ENCODE measurements around the gene SLC27A4. TPM values are rescaled to one million over a fixed set of nuclear protein-coding genes. Genes with fewer than 3 reads are reported as not detected.
A peak's percentile ranks its signal among the peaks of the same experiment; 100 is the strongest.

Gene SLC27A4
- total and polyA plus RNA-seq, 7 donors, result 10.4 to 61.5 (median 24.7) TPM

- Histone ChIP-seq H3K9me3 (no peaks in the 10 kb centered on the region), H3K36me3 (ENCODE audit: insufficient read depth in 1 of 2, low read depth in 1 of 2) (peaks cover 3 to 24% of the 10 kb centered on the region in 2 donors), H3K27me3 (ENCODE audit: insufficient read depth in 3 of 3, low read length in 2 of 3) (no peaks in the 10 kb centered on the region), H3K4me3 (no peak overlapping the region), H3K27ac (no peak overlapping the region), H3K4me1 (no peaks in the 10 kb centered on the region)
- no peak for ATAC-seq
- 67 to 73% (median 68%) methylated on average over 5 of the region's 5 CpGs for WGBS, 3 donors
- intact Hi-C loops (cut with DNase I), result loop anchor here in 1 of 2 donors (10.0 kb wide), 1 partner anchor 60 kb away; no protein-coding TSS in a partner anchor
- TF ChIP-seq, protein P1, sequence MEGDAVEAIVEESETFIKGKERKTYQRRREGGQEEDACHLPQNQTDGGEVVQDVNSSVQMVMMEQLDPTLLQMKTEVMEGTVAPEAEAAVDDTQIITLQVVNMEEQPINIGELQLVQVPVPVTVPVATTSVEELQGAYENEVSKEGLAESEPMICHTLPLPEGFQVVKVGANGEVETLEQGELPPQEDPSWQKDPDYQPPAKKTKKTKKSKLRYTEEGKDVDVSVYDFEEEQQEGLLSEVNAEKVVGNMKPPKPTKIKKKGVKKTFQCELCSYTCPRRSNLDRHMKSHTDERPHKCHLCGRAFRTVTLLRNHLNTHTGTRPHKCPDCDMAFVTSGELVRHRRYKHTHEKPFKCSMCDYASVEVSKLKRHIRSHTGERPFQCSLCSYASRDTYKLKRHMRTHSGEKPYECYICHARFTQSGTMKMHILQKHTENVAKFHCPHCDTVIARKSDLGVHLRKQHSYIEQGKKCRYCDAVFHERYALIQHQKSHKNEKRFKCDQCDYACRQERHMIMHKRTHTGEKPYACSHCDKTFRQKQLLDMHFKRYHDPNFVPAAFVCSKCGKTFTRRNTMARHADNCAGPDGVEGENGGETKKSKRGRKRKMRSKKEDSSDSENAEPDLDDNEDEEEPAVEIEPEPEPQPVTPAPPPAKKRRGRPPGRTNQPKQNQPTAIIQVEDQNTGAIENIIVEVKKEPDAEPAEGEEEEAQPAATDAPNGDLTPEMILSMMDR (IDR thresholded peaks at IDR 0.05), result no peak
- DNase-seq, result no peak
These were observed 35.4 kb upstream of the SLC27A4 start for GRCh38 chr9:128304971-128305288.

DNA sequence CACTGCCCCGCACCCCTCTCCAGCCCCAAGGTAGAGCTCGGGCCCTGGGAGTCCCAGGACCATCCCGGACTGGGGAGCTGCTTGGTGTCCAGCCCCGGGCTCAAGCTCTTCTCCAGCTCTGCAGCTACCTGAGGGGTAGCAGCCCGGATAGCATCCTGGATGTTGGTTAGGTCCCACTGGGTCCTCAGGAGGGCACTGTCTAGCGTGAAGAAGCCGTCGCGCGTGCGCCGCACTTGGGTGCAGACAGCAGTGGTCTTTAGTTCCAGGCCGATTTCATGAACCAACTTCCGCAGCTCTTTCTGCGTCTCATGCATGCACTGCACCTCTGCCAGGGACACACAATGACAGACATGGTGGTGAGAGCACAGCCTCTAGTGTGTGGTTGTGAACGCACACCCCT lies 30.8 kb upstream of the SLC27A4 start:
- intact Hi-C loops (cut with DNase I), result loop anchor here in 1 of 2 donors (10.0 kb wide), 1 partner anchor 65 kb away; no protein-coding TSS in a partner anchor
- Histone ChIP-seq H3K4me1 (no peaks in the 10 kb centered on the region), H3K27ac (no peak overlapping the region), H3K4me3 (no peak overlapping the region), H3K36me3 (ENCODE audit: insufficient read depth in 1 of 2, low read depth in 1 of 2) (peaks cover 3 to 66% of the 10 kb centered on the region in 2 donors), H3K27me3 (ENCODE audit: insufficient read depth in 3 of 3, low read length in 2 of 3) (no peaks in the 10 kb centered on the region), H3K9me3 (no peaks in the 10 kb centered on the region)
- ATAC-seq (no peak), DNase-seq (no peak)
- TF ChIP-seq, protein P1 (IDR thresholded peaks at IDR 0.05), result no peak
- WGBS, 3 donors, result 92 to 96% (median 93%) methylated on average over 16 of the region's 16 CpGs

DNA sequence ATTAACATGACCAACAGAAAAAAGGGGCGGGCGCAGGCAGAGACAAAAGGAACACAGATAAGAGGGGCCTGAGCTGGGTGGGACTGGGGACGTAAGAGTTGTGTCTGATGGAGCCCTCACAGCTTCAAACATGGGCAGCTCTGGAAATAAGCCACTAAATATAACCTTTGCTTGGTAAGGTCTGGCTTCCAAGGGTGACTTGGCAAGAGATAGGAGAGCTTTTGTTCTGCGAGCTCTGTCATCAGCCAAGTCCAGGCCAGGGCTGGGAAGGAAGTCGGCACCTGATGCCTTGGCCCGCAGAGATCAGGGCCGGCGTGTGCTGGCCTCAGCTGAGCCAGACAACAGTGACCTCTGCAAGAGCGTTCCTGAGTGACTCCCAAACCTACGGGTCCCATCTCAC lies 29.9 kb upstream of the SLC27A4 start:
- TF ChIP-seq, protein P1 (IDR thresholded peaks at IDR 0.05), result no peak
- no peaks in the 10 kb centered on the region for H3K4me1 ChIP-seq
- peak; percentile 30 to 77 for DNase-seq
- H3K4me3 ChIP-seq, result no peak overlapping the region
- intact Hi-C loops (cut with DNase I), result no loop called here
- peak; percentile 91 to 94 (median 94) for ATAC-seq
- peak overlapping the region; percentile 67 for H3K27ac ChIP-seq
- H3K36me3 ChIP-seq (ENCODE audit: insufficient read depth in 1 of 2, low read depth in 1 of 2), result peaks cover 3 to 75% of the 10 kb centered on the region in 2 donors
- no peaks in the 10 kb centered on the region for H3K27me3 ChIP-seq (ENCODE audit: insufficient read depth in 3 of 3, low read length in 2 of 3)
- H3K9me3 ChIP-seq, result no peaks in the 10 kb centered on the region
- 38 to 48% (median 40%) methylated on average over 10 of the region's 10 CpGs for WGBS, 3 donors

DNA sequence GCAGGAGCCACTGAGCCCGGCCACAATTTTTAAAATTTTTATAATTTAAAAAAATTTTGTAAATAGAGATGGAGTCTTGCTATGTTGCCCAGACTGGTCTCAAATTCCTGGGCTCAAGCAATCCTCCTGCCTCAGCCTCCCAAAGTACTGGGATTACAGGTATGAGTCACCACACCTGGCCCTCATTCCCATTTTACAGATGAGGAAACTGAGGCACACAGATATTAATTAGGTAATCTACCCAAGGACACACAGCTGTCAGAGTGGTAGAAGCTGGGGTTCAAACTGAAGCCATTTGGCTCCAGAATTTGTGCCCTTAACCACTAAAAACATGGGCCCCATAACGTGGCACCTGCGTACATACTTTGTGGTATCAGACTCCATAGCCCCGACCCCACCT lies 25.6 kb upstream of the SLC27A4 start:
- intact Hi-C loops (cut with DNase I), result no loop called here
- Histone ChIP-seq H3K9me3 (no peaks in the 10 kb centered on the region), H3K4me1 (no peaks in the 10 kb centered on the region), H3K4me3 (no peak overlapping the region), H3K27ac (no peak overlapping the region), H3K36me3 (ENCODE audit: insufficient read depth in 1 of 2, low read depth in 1 of 2) (peaks cover 1 to 92% of the 10 kb centered on the region in 2 donors), H3K27me3 (ENCODE audit: insufficient read depth in 3 of 3, low read length in 2 of 3) (no peaks in the 10 kb centered on the region)
- TF ChIP-seq, protein P1 (IDR thresholded peaks at IDR 0.05), result no peak
- DNase-seq (no peak), ATAC-seq (no peak)
- 89 to 96% (median 93%) methylated on average over 4 of the region's 4 CpGs for WGBS, 3 donors

DNA sequence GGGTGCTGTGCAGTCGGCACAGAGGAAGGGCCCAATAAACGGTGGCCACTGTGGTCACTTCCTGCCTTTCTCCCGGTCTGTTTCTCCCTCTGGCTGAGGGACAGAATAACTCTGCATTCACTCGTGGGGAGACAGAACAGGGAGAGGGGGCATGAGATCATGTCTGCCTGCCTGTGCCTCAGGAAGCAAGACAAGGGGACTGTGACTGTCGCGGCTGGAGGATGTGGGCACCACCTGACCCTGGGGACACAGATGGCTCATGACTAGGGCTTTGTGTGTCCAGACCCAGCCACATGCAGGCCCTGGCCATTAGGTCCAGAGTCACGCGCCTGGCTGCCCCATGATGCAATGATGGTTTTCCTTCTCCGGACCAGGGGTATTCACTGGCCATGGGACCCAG lies 23.9 kb upstream of the SLC27A4 start:
- Histone ChIP-seq H3K4me3 (no peak overlapping the region), H3K27me3 (ENCODE audit: insufficient read depth in 3 of 3, low read length in 2 of 3) (no peaks in the 10 kb centered on the region), H3K9me3 (no peaks in the 10 kb centered on the region), H3K27ac (no peak overlapping the region), H3K36me3 (ENCODE audit: insufficient read depth in 1 of 2, low read depth in 1 of 2) (peaks cover 0 to 92% of the 10 kb centered on the region in 2 donors), H3K4me1 (peaks cover 6% of the 10 kb centered on the region)
- ATAC-seq (no peak), DNase-seq (no peak)
- TF ChIP-seq, protein P1 (IDR thresholded peaks at IDR 0.05), result no peak
- intact Hi-C loops (cut with DNase I), result no loop called here
- 66 to 73% (median 68%) methylated on average over 9 of the region's 9 CpGs for WGBS, 3 donors
